Bronchial epithelial cell (primary cell): ENCODE results near the gene ASPSCR1. TPM values are rescaled to one million over a fixed set of nuclear protein-coding genes. Genes with fewer than 3 reads are reported as not detected.

Source experiments
- DNase-seq: peaks from one replicate; pipeline ENCODE4 v3.0.0-alpha.2; 2010; ENCODE audit warnings: low read depth
- FAIRE-seq: peaks from 2 replicates; lab custom pipeline; 2011; peaks lifted over from hg19 to GRCh38; lab: Jason Lieb, UNC
- H3K27me3 ChIP-seq: 2 replicates; pipeline ENCODE4 v1.5.1; 2011; ENCODE audit warnings: low read length; ENCODE audit not compliant: control insufficient read depth, insufficient read depth
- H3K36me3 ChIP-seq: 2 replicates; pipeline ENCODE4 v1.5.1; 2011; ENCODE audit warnings: low read length; ENCODE audit not compliant: control insufficient read depth, insufficient read depth
- H3K4me3 ChIP-seq: 2 replicates; pipeline ENCODE4 v1.5.1; 2011; ENCODE audit warnings: mild to moderate bottlenecking, low read depth, low read length, control low read depth
- CTCF ChIP-seq: IDR thresholded peaks from 2 replicates; pipeline ENCODE4 v1.5.1; 2011; ENCODE audit warnings: mild to moderate bottlenecking, moderate library complexity, low read length, control low read depth, inconsistent platforms; ENCODE audit not compliant: insufficient read depth, severe bottlenecking
- total RNA-seq: library from RNA; depleted of rRNA; stranded (reverse); fragments of >200 nt; gene quantifications from 2 replicates; pipeline ENCODE4 v1.2.1, GENCODE V29; 2014

The ASPSCR1 gene
- total RNA-seq, 1 donor from 2014 or later, result 22.6 TPM

- H3K27me3 ChIP-seq, result peaks cover 33% of the 10 kb centered on the region
- TF ChIP-seq CTCF, result no peak
- no peak overlapping the region for H3K4me3 ChIP-seq
- H3K36me3 ChIP-seq, result no peaks in the 10 kb centered on the region
- FAIRE-seq (no peak), DNase-seq (no peak)
These were observed 19.6 kb upstream of the ASPSCR1 start for GRCh38 chr17:81957691-81958432.

DNA sequence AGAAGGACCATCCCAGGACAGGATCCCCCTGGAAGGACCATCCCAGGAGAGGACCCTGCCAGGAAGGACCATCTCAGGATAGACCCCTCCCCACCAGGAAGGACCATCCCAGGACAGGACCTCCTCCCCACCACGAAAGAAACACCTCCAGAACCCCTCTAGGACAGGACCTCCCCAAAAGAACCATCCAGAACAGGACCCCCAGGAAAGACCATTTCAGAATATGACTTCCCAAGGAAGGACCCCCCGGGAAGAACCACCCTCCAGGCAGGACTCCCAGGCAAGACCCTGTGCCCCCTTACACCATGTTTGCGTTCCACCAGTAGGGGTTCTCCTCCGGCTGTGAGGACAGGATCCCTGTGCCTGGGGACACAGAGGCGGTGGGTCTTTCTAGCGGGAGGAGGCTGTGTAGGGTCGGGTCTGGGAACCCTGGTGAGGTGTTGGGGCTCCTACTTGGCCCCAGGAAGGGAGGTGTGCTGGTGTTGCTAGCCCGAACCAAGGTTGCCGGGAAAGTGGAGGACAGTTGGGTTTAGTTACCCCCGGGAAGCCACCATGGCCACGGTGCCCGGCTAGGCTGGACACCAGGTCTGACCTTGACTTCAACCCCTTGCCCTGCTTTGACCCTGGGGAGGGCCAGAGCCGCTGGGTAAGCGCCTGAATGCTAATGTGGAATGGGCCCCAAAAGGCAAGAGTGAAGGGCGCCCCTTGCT is 18.6 kb upstream of the ASPSCR1 start:
- no peak for DNase-seq
- Histone ChIP-seq H3K36me3 (no peaks in the 10 kb centered on the region), H3K27me3 (peaks cover 36% of the 10 kb centered on the region), H3K4me3 (no peak overlapping the region)
- TF ChIP-seq CTCF, result no peak
- no peak for FAIRE-seq

- Histone ChIP-seq H3K4me3 (no peak overlapping the region), H3K36me3 (no peaks in the 10 kb centered on the region), H3K27me3 (peaks cover 41% of the 10 kb centered on the region)
- FAIRE-seq (no peak), DNase-seq (no peak)
- TF ChIP-seq CTCF, result peak; percentile 71
These were observed 17.9 kb upstream of the ASPSCR1 start for GRCh38 chr17:81959362-81960129.

- no peak for TF ChIP-seq CTCF
These were observed 17.1 kb upstream of the ASPSCR1 start for GRCh38 chr17:81960130-81960958.

DNA sequence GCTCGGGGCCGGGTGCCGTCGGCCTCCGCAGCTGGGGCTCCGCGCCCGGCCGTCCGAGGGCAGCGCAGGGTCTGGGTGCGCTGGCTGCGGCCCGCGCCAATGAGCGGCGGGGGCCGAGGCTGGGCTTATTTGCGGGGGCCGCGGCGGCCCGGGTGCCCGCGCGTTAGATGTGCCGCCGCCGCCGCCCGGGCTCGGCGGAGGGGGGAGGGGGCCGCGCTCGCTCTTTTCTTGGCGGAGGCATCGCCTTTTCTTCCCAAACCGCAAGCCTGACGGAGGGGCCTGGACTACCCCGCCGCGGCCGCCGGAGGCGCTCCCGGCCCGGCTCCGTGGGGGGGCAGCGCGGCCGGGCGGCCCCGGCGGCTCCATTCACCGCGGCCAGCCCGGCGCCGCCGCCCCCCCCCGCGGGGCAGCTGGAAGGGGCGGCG is 16.3 kb upstream of the ASPSCR1 start, which contains the start of gene NOTUM:
Gene NOTUM, minus strand, starts transcription at position 101 of the 425 bp plus-strand sequence. CDS start 278 bp downstream, outside the sequence.
- FAIRE-seq, result no peak
- no peak for DNase-seq
- Histone ChIP-seq H3K27me3 (peaks cover 42% of the 10 kb centered on the region), H3K4me3 (no peak within 1 kb of the TSS), H3K36me3 (no peaks in the 10 kb centered on the region)
- no peak for TF ChIP-seq CTCF

More at GRCh38 chr17:81960130-81960958, 17.1 kb upstream of the ASPSCR1 start:
- FAIRE-seq, result no peak
- Histone ChIP-seq H3K4me3 (no peak overlapping the region), H3K36me3 (no peaks in the 10 kb centered on the region), H3K27me3 (peaks cover 42% of the 10 kb centered on the region)
- DNase-seq, result no peak
